Sigmoid colon (tissue), 4 donors: Measurements from ENCODE around the gene CD274.

ENCODE experiments used
- CTCF ChIP-seq, 4 experiments: fragments of 450-650 bp in 3 of 4; fragments of 200-600 bp in 1 of 4; IDR thresholded peaks; one replicate each; pipeline ENCODE4 v1.5.1; 2016 to 2019; ENCODE audit warnings: antibody characterized with exemption in 4 of 4, mild to moderate bottlenecking in 3 of 4, moderate library complexity in 2 of 4
- POLR2A ChIP-seq, 2 donors: fragments of 450-650 bp; IDR thresholded peaks; one replicate each; pipeline ENCODE4 v1.6.1; 2016; ENCODE audit warnings: antibody characterized with exemption in 2 of 2, mild to moderate bottlenecking in 2 of 2, moderate library complexity in 2 of 2
- POLR2AphosphoS5 ChIP-seq, 4 donors: sonication (generic); formaldehyde crosslinking; IDR thresholded peaks; one replicate each; pipeline ENCODE4 v1.6.1; 2017; ENCODE audit warnings: antibody characterized with exemption in 4 of 4

GRCh38 chr9:5489630-5490490 lies 39.5 kb downstream of the CD274 start:
- no peak for TF ChIP-seq POLR2A (IDR thresholded peaks at IDR 0.05)
- TF ChIP-seq POLR2AphosphoS5 (IDR thresholded peaks at IDR 0.05) = no peak
- no peak for TF ChIP-seq CTCF (IDR thresholded peaks at IDR 0.05)
